Mesenchymal stem cell (in vitro differentiated cells and primary cell): ENCODE data around the gene USP9X.
"Not testable (repeated sequence)": the region's sequence is repeated elsewhere in the genome, so short reads cannot be mapped to it uniquely, and the experiment has no call there.

Experiments used
- DNase-seq: peaks from one replicate; pipeline ENCODE4 v3.0.0-alpha.2; 2013
- H2AFZ ChIP-seq: one replicate; pipeline ENCODE4 v1.6.1; 2013; ENCODE audit warnings: low read depth, mild to moderate bottlenecking, control low read depth, inconsistent platforms, low read length, moderate library complexity
- H2AK5ac ChIP-seq: 2 replicates; pipeline ENCODE4 v1.6.1; 2013; ENCODE audit warnings: low read length, moderate library complexity, mild to moderate bottlenecking, inconsistent platforms; ENCODE audit not compliant: severe bottlenecking
- H2BK120ac ChIP-seq: one replicate; pipeline ENCODE4 v1.6.1; 2013; ENCODE audit warnings: low read depth, mild to moderate bottlenecking, inconsistent platforms, low read length, moderate library complexity
- H2BK12ac ChIP-seq, 2 experiments: one replicate each; pipeline ENCODE4 v1.6.1; 2013; ENCODE audit warnings: inconsistent platforms in 2 of 2, low read length in 2 of 2, mild to moderate bottlenecking in 2 of 2, moderate library complexity in 2 of 2, control low read depth in 1 of 2
- H2BK15ac ChIP-seq: one replicate; pipeline ENCODE4 v1.6.1; 2013; ENCODE audit warnings: mild to moderate bottlenecking, low read depth, inconsistent platforms; ENCODE audit not compliant: poor library complexity, severe bottlenecking
- H2BK5ac ChIP-seq: 2 replicates; pipeline ENCODE4 v1.6.1; 2013; ENCODE audit warnings: low read depth, mild to moderate bottlenecking, low read length, control low read depth, inconsistent platforms; ENCODE audit not compliant: poor library complexity, severe bottlenecking
- H3K14ac ChIP-seq, 2 experiments: one replicate each; pipeline ENCODE4 v1.6.1; 2013; ENCODE audit warnings: inconsistent platforms in 2 of 2, low read length in 2 of 2, control low read depth in 1 of 2, mild to moderate bottlenecking in 1 of 2, moderate library complexity in 1 of 2
- H3K18ac ChIP-seq, 2 experiments: one replicate each; pipeline ENCODE4 v1.6.1; 2013; ENCODE audit warnings: inconsistent platforms in 2 of 2, low read length in 2 of 2, control low read depth in 1 of 2, low read depth in 1 of 2, mild to moderate bottlenecking in 1 of 2
- H3K23ac ChIP-seq, 2 experiments: one replicate each; pipeline ENCODE4 v1.6.1; 2013; ENCODE audit warnings: inconsistent platforms in 2 of 2, low read length in 2 of 2, mild to moderate bottlenecking in 2 of 2, moderate library complexity in 2 of 2, control low read depth in 1 of 2
- H3K27ac ChIP-seq: 2 replicates; pipeline ENCODE4 v1.5.1; 2013; ENCODE audit warnings: mild to moderate bottlenecking, moderate library complexity, low read length, control low read depth, inconsistent platforms; ENCODE audit not compliant: poor library complexity, severe bottlenecking
- H3K27me3 ChIP-seq, 2 experiments: 2 replicates each; pipeline versions ENCODE4 v1.6.1 to v1.7.0; 2013; ENCODE audit warnings: low read length in 2 of 2, mild to moderate bottlenecking in 2 of 2, moderate library complexity in 2 of 2, control low read depth in 1 of 2, inconsistent platforms in 1 of 2; ENCODE audit not compliant: control insufficient read depth in 1 of 2, insufficient read depth in 1 of 2
- H3K36me3 ChIP-seq, 2 experiments: 2 replicates each; pipeline versions ENCODE4 v1.6.1 to v1.7.0; 2013; ENCODE audit warnings: low read length in 2 of 2, control low read depth in 1 of 2, inconsistent platforms in 1 of 2, low read depth in 1 of 2, mild to moderate bottlenecking in 1 of 2; ENCODE audit not compliant: insufficient read depth in 2 of 2, control insufficient read depth in 1 of 2
- H3K4ac ChIP-seq, 2 experiments: one replicate each; pipeline ENCODE4 v1.6.1; 2013; ENCODE audit warnings: inconsistent platforms in 2 of 2, low read length in 2 of 2, mild to moderate bottlenecking in 2 of 2, moderate library complexity in 2 of 2, control low read depth in 1 of 2, low read depth in 1 of 2
- H3K4me1 ChIP-seq: 2 replicates; pipeline ENCODE4 v1.6.1; 2013; ENCODE audit warnings: low read depth, low read length, control low read depth; ENCODE audit not compliant: control insufficient read depth, insufficient read depth
- H3K4me2 ChIP-seq: 2 replicates; pipeline ENCODE4 v1.6.1; 2013; ENCODE audit warnings: low read length, mild to moderate bottlenecking, inconsistent platforms; ENCODE audit not compliant: poor library complexity, severe bottlenecking
- H3K4me3 ChIP-seq, 2 experiments: 2 replicates each; pipeline versions ENCODE4 v1.5.1 to v1.7.0; 2013; ENCODE audit warnings: low read length in 2 of 2, mild to moderate bottlenecking in 2 of 2, control low read depth in 1 of 2, low read depth in 1 of 2; ENCODE audit not compliant: insufficient read depth in 1 of 2
- H3K79me1 ChIP-seq: replicated peaks from 2 replicates; pipeline ENCODE4 v1.6.1; 2013; ENCODE audit warnings: mild to moderate bottlenecking, control low read depth, low read length, inconsistent platforms; ENCODE audit not compliant: poor library complexity, severe bottlenecking
- H3K9ac ChIP-seq: 2 replicates; pipeline ENCODE4 v1.7.0; 2013; ENCODE audit warnings: mild to moderate bottlenecking, low read length, moderate library complexity
- H3K9me3 ChIP-seq: 2 replicates; pipeline ENCODE4 v1.7.0; 2013; ENCODE audit warnings: mild to moderate bottlenecking, low read length; ENCODE audit not compliant: control insufficient read depth
- H4K8ac ChIP-seq: one replicate; pipeline ENCODE4 v1.6.1; 2013; ENCODE audit warnings: inconsistent platforms, mild to moderate bottlenecking, low read length, moderate library complexity
- H4K91ac ChIP-seq: one replicate; pipeline ENCODE4 v1.6.1; 2013; ENCODE audit warnings: mild to moderate bottlenecking, low read length, inconsistent platforms
- WGBS: methylation state at CpG from one replicate; pipeline ENCODE4 v1.1.7; 2013; ENCODE audit warnings: mixed read lengths; 5-methylcytosine and 5-hydroxymethylcytosine counted together

USP9X gene

DNA sequence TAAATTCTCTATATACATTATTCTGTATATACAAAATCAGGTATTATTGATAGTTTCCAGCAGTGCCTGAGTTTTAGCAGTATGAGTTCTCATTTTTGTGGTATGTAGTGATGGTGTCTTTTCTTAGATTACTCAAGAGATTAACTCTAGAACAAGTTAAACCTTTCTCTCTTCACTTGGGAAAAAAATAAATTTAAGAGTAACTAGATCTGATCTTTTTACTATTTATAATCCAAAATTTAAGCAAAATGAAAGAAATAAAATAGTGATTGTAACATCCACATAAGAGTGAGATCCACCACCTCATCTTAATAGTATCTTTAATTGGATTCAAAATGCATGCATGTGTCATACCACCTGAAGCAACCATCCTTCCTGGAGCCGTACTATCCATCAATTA is 124.6 kb downstream of the USP9X start:
- Histone ChIP-seq H3K4me3 (no peak overlapping the region), H3K4ac (no peak overlapping the region), H3K36me3 (peaks cover 9 to 85% of the 10 kb centered on the region in 2 experiments), H4K91ac (no peak overlapping the region), H3K27me3 (no peaks in the 10 kb centered on the region), H3K18ac (no peak overlapping the region), H2BK5ac (no peak overlapping the region), H2AFZ (no peak overlapping the region), H2BK12ac (no peak overlapping the region), H3K4me2 (no peak overlapping the region), H3K27ac (no peak overlapping the region), H3K9ac (no peak overlapping the region), H4K8ac (no peak overlapping the region), H2BK120ac (no peak overlapping the region), H3K4me1 (no peaks in the 10 kb centered on the region), H2BK15ac (no peak overlapping the region), H2AK5ac (no peak overlapping the region), H3K14ac (no peak overlapping the region), H3K23ac (no peak overlapping the region), H3K9me3 (peaks cover 70% of the 10 kb centered on the region), H3K79me1 (no peaks in the 10 kb centered on the region)
- WGBS = no CpG with 5 or more reads among the region's 1 CpG
- peak; percentile 1 for DNase-seq

DNA sequence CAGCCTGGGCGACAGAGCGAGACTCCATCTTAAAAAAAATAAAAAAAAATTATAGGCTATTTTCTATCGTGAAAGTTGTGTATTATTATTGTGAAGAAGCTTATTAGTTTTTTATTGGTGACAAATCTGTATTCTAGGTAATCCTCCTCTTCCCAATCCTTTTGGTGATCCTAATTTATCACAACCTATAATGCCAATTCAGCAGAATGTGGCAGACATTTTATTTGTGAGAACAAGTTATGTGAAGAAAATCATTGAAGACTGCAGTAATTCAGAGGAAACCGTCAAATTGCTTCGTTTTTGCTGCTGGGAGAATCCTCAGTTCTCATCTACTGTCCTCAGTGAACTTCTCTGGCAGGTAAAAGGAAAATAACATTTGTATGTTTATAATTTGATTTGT is 139.4 kb downstream of the USP9X start:
- H3K14ac ChIP-seq = no peak overlapping the region
- H3K36me3 ChIP-seq = peaks cover 5 to 85% of the 10 kb centered on the region in 2 experiments
- no peak overlapping the region for H3K9ac ChIP-seq
- no peak overlapping the region for H2BK120ac ChIP-seq
- H3K4me2 ChIP-seq = no peak overlapping the region
- no peak overlapping the region for H3K18ac ChIP-seq
- no peak overlapping the region for H2BK12ac ChIP-seq
- H3K4ac ChIP-seq = no peak overlapping the region
- H3K4me3 ChIP-seq = no peak overlapping the region
- no peaks in the 10 kb centered on the region for H3K9me3 ChIP-seq
- peaks cover 3% of the 10 kb centered on the region for H3K79me1 ChIP-seq
- WGBS = 100% methylated on average over 2 of the region's 5 CpGs
- no peak overlapping the region for H4K8ac ChIP-seq
- DNase-seq = no peak
- H2AK5ac ChIP-seq = no peak overlapping the region
- H2AFZ ChIP-seq = no peak overlapping the region
- H3K27me3 ChIP-seq = no peaks in the 10 kb centered on the region
- H3K4me1 ChIP-seq = no peaks in the 10 kb centered on the region
- no peak overlapping the region for H4K91ac ChIP-seq
- no peak overlapping the region for H3K23ac ChIP-seq
- no peak overlapping the region for H2BK15ac ChIP-seq
- H2BK5ac ChIP-seq = no peak overlapping the region
- no peak overlapping the region for H3K27ac ChIP-seq

- H3K23ac ChIP-seq = no peak overlapping the region
- no peak overlapping the region for H2AK5ac ChIP-seq
Measured at GRCh38 chrX:41233988-41234387, 148.7 kb downstream of the USP9X start.

GRCh38 chrX:41234471-41234870 is 149.2 kb downstream of the USP9X start:
- peaks cover 3 to 49% of the 10 kb centered on the region in 2 experiments for H3K36me3 ChIP-seq
- H2BK120ac ChIP-seq, H3K14ac ChIP-seq, H2BK5ac ChIP-seq, H2AFZ ChIP-seq, H3K4me3 ChIP-seq, H3K9me3 ChIP-seq, H4K91ac ChIP-seq, H2BK12ac ChIP-seq, H3K23ac ChIP-seq, H2BK15ac ChIP-seq, H3K18ac ChIP-seq, H3K4me2 ChIP-seq, H3K27me3 ChIP-seq, DNase-seq, H3K79me1 ChIP-seq, H3K4me1 ChIP-seq, H3K9ac ChIP-seq, H3K4ac ChIP-seq, H2AK5ac ChIP-seq, H4K8ac ChIP-seq, H3K27ac ChIP-seq: not testable (repeated sequence)
- WGBS = 98% methylated on average over 11 of the region's 13 CpGs

More at GRCh38 chrX:41233988-41234387, 148.7 kb downstream of the USP9X start:
- H3K27ac ChIP-seq = no peak overlapping the region
- no peak overlapping the region for H2BK5ac ChIP-seq
- H3K4me1 ChIP-seq = no peaks in the 10 kb centered on the region
- peaks cover 3 to 54% of the 10 kb centered on the region in 2 experiments for H3K36me3 ChIP-seq
- H2BK120ac ChIP-seq = no peak overlapping the region
- no peak overlapping the region for H3K4ac ChIP-seq
- no peak overlapping the region for H4K8ac ChIP-seq
- no peak overlapping the region for H3K4me2 ChIP-seq
- no peak overlapping the region for H3K14ac ChIP-seq
- no peak overlapping the region for H3K4me3 ChIP-seq
- H3K27me3 ChIP-seq = no peaks in the 10 kb centered on the region
- H3K79me1 ChIP-seq = no peaks in the 10 kb centered on the region
- no peak overlapping the region for H2BK15ac ChIP-seq
- H2AFZ ChIP-seq = no peak overlapping the region
- H3K9ac ChIP-seq = no peak overlapping the region
- H3K9me3 ChIP-seq = no peaks in the 10 kb centered on the region
- H2BK12ac ChIP-seq = no peak overlapping the region
- no peak for DNase-seq
- no peak overlapping the region for H3K18ac ChIP-seq
- H4K91ac ChIP-seq = no peak overlapping the region
